ENCODE results near the gene TPSD1. TPM values are rescaled to one million over a fixed set of nuclear protein-coding genes. Genes with fewer than 3 reads are reported as not detected.
A peak's percentile ranks its signal among the peaks of the same experiment; 100 is the strongest.
"Not testable (repeated sequence)": the region's sequence is repeated elsewhere in the genome, so short reads cannot be mapped to it uniquely, and the experiment has no call there.

The TPSD1 gene
- polyA plus RNA-seq, 3 donors from 2014 or later = not detected

DNA sequence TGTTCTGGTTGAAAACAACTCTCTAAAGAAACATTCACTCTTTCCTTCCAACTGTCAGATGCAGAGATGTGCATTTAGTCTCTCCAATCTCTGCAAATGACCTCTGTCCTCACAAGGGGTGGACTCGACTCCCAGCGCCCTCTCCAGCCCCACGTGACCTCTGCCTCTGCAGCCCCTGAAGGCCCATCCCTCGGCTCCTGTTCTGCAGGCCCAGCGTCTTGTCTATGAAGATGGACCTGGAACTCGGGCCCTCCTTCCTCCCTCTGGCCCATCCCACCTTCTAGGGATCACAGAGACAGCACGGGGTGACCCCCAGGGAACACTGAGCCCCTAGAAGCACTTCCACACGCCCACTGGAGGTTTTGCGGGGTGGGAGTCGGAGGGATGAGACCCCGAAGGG lies 12.5 kb upstream of the TPSD1 start:
- H3K36me3 Mint-ChIP-seq; H3K9me3 Mint-ChIP-seq; DNase-seq; H3K27ac Mint-ChIP-seq; H3K27me3 Mint-ChIP-seq (ENCODE audit: low read depth in 3 of 3); H3K4me3 Mint-ChIP-seq: not testable (repeated sequence)
- peaks cover 11 to 20% of the 10 kb centered on the region in 2 donors for H3K4me1 Mint-ChIP-seq

GRCh38 chr16:1243907-1244850 lies 11.7 kb upstream of the TPSD1 start:
- peaks cover 11 to 20% of the 10 kb centered on the region in 2 donors for H3K4me1 Mint-ChIP-seq
- not testable (repeated sequence) for H3K27ac Mint-ChIP-seq; H3K4me3 Mint-ChIP-seq; H3K27me3 Mint-ChIP-seq (ENCODE audit: low read depth in 3 of 3); DNase-seq; H3K36me3 Mint-ChIP-seq; H3K9me3 Mint-ChIP-seq

DNA sequence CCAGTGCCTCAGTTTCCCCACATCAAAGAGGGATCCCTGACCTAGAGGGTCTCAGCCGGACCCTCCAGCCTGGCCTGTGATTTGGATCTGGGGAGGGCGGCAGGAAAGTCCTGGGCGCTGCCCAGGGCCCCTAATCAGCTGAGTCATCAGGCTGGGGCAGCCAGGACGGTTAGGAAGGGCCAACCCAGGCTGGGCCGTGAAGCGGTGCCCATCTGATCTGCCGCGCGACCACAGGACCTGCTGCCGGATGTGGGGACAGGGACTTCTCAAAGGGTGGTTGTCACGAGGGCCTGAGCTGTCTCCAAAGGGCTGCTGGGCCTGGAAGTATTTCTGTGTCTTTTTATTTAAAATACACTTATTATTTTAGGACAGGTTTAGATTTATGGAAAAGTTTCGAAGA lies 11.0 kb upstream of the TPSD1 start:
- H3K4me3 Mint-ChIP-seq = peak overlapping the region in 3 of 5 donors; percentile 22 to 33 (median 26)
- H3K27me3 Mint-ChIP-seq (ENCODE audit: low read depth in 3 of 3) = peaks cover 4% of the 10 kb centered on the region in 3 donors

DNA sequence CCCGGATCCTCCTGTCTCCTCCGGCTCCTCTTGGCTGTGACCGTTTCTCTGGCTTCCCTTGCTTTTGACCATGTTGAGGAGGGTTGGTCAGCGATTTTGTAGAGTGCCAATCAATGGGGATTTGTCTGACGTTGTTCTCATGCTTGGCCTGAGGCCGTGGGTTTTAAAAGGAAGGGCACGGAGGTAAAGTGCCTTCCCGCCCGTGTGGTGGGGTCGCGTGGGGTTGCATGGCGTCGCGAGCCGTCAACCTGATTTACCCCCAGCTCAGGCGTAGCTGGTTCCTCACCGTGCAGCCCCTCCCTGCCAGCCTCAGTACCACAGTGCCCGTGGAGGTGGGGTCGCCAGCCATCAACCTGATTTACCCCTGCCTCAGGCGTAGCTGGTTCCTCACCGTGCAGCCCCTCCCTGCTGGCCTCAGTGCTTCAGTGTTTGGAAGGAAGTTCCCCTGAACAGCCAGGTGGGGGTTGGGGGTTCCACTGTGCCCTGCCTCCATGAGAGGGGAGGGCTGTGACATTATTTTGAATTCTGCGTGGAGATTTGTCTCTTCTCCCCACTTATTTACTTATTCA lies 10.3 kb upstream of the TPSD1 start:
- DNase-seq = no peak
- H3K27me3 Mint-ChIP-seq (ENCODE audit: low read depth in 3 of 3) = peaks cover 4% of the 10 kb centered on the region in 3 donors
- H3K9me3 Mint-ChIP-seq = no peaks in the 10 kb centered on the region
- peak overlapping the region; percentile 22 to 61 (median 46) for H3K4me3 Mint-ChIP-seq
- no peaks in the 10 kb centered on the region for H3K36me3 Mint-ChIP-seq
- H3K4me1 Mint-ChIP-seq = peaks cover 11 to 20% of the 10 kb centered on the region in 2 donors
- peak overlapping the region in 3 of 6 donors; percentile 49 to 82 (median 80) for H3K27ac Mint-ChIP-seq

More for the DNA sequence above, 11.0 kb upstream of the TPSD1 start:
- Mint-ChIP-seq H3K9me3 (no peaks in the 10 kb centered on the region), H3K4me1 (peaks cover 11 to 20% of the 10 kb centered on the region in 2 donors), H3K36me3 (no peaks in the 10 kb centered on the region), H3K27ac (peak overlapping the region in 3 of 6 donors; percentile 31 to 49 (median 34))
- peak; percentile 36 to 60 (median 45) for DNase-seq

- not testable (repeated sequence) for H3K36me3 Mint-ChIP-seq; H3K4me3 Mint-ChIP-seq; DNase-seq; H3K9me3 Mint-ChIP-seq; H3K27me3 Mint-ChIP-seq (ENCODE audit: low read depth in 3 of 3)
- peaks cover 11 to 20% of the 10 kb centered on the region in 2 donors for H3K4me1 Mint-ChIP-seq
- H3K27ac Mint-ChIP-seq = peak overlapping the region in 1 of 6 donors; percentile 55
These were observed 7.8 kb upstream of the TPSD1 start for GRCh38 chr16:1247903-1248537.

DNA sequence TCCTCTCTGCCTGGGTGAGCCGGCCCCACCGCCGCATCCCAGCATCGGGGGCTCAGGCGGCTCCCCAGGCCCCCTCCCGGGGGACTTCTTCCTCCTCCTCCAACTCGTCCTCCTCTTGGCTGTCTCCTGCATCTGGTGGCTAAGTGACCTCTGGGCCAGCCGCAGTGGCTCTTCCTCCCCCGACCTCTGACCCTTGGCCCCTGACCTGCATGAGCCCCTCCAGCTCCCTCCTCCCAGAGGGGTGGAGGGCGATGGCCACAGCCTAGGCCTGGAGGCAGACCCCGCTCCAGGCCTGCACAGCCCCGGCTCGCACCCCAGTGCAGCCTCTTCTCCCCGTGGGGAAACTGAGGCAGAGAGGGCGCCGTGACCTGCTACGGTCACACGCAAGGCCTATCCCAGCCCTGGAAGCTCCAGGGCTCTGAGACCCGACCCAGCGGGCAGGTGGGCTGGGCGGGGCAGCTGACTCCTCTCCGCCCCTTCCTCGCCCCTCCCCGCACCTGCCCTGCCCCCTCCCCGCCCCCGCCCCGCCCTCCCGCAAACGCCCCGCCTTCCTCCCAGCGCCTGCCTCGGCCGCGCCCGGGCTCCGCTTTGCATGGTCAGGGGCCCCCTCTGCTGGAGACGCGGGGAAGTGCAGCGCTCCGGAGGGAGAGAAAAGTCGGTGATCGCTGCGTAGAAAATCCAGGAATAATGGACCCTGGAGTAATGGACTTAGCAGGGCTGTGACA lies 6.7 kb upstream of the TPSD1 start:
- not testable (repeated sequence) for H3K36me3 Mint-ChIP-seq; H3K4me3 Mint-ChIP-seq; H3K27me3 Mint-ChIP-seq (ENCODE audit: low read depth in 3 of 3); DNase-seq; H3K9me3 Mint-ChIP-seq; H3K27ac Mint-ChIP-seq
- peaks cover 11 to 20% of the 10 kb centered on the region in 2 donors for H3K4me1 Mint-ChIP-seq

- not testable (repeated sequence) for DNase-seq; H3K9me3 Mint-ChIP-seq; H3K27ac Mint-ChIP-seq; H3K36me3 Mint-ChIP-seq; H3K27me3 Mint-ChIP-seq (ENCODE audit: low read depth in 3 of 3); H3K4me1 Mint-ChIP-seq; H3K4me3 Mint-ChIP-seq
These were observed 2.0 kb upstream of the TPSD1 start for GRCh38 chr16:1253701-1254364.

GRCh38 chr16:1254821-1255220 lies 1.0 kb upstream of the TPSD1 start:
- H3K36me3 Mint-ChIP-seq; DNase-seq; H3K27ac Mint-ChIP-seq; H3K27me3 Mint-ChIP-seq (ENCODE audit: low read depth in 3 of 3); H3K4me1 Mint-ChIP-seq; H3K9me3 Mint-ChIP-seq; H3K4me3 Mint-ChIP-seq: not testable (repeated sequence)

GRCh38 chr16:1256296-1256873 lies 516 bp downstream of the TPSD1 start:
- H3K27ac Mint-ChIP-seq; H3K36me3 Mint-ChIP-seq; H3K27me3 Mint-ChIP-seq (ENCODE audit: low read depth in 3 of 3); H3K9me3 Mint-ChIP-seq; H3K4me1 Mint-ChIP-seq; H3K4me3 Mint-ChIP-seq; DNase-seq: not testable (repeated sequence)

GRCh38 chr16:1256874-1257322 lies 1.0 kb downstream of the TPSD1 start:
- Mint-ChIP-seq H3K4me1 (peaks cover 6 to 7% of the 10 kb centered on the region in 2 donors), H3K27ac (no peak overlapping the region), H3K4me3 (no peak overlapping the region), H3K9me3 (no peaks in the 10 kb centered on the region), H3K27me3 (ENCODE audit: low read depth in 3 of 3) (peaks cover 0 to under 1% (median 0%) of the 10 kb centered on the region in 3 donors), H3K36me3 (no peaks in the 10 kb centered on the region)
- DNase-seq = no peak

DNA sequence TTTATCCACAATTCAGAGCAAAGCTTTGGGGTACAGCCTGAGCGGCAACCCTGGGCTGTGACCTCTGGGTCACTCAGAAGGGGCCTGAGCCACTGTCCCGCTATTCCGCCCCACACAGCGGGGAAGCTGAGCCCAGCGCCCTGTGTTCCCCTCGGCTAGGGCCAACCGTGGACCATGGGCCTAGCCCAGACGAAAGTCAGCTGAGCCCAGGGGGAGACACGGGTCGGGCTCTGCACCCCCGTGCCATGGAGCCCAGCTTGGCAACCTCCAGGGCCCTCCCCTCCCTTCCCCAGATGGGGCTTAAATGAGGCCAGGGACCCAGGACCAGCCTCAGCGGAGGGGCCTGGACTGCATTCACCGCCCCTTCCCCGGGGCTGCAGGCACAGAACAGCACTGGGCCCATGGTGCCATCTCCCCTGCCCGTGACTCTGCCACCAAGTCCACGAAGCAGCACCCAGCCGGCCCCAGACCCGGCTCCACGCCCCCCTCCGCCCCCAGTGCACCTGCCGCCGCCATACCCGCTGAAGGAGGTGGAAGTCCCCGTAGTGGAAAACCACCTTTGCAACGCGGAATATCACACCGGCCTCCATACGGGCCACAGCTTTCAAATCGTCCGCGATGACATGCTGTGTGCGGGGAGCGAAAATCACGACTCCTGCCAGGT lies 1.8 kb downstream of the TPSD1 start:
- Mint-ChIP-seq H3K4me1 (peaks cover 6 to 7% of the 10 kb centered on the region in 2 donors), H3K27ac (no peak overlapping the region), H3K27me3 (ENCODE audit: low read depth in 3 of 3) (peaks cover 0 to 3% (median 0%) of the 10 kb centered on the region in 3 donors), H3K9me3 (no peaks in the 10 kb centered on the region), H3K36me3 (no peaks in the 10 kb centered on the region), H3K4me3 (no peak overlapping the region)
- no peak for DNase-seq

GRCh38 chr16:1258225-1258600 lies 2.3 kb downstream of the TPSD1 start:
- peaks cover 6 to 7% of the 10 kb centered on the region in 2 donors for H3K4me1 Mint-ChIP-seq
- no peak overlapping the region for H3K4me3 Mint-ChIP-seq
- H3K36me3 Mint-ChIP-seq = no peaks in the 10 kb centered on the region
- no peak overlapping the region for H3K27ac Mint-ChIP-seq
- H3K27me3 Mint-ChIP-seq (ENCODE audit: low read depth in 3 of 3) = peaks cover 0 to 3% (median 0%) of the 10 kb centered on the region in 3 donors
- no peak for DNase-seq
- no peaks in the 10 kb centered on the region for H3K9me3 Mint-ChIP-seq
